T-helper 1 cell treated with Interleukin-12 subunit alpha and Interleukin-12 subunit beta and Interleukin-4 antibody, amounts not matched to agents 30 ng/mL and 1 ng/mL, for 36 hours (primary cell): Measurements from ENCODE around the gene XIRP2. TPM values are rescaled to one million over a fixed set of nuclear protein-coding genes. Genes with fewer than 3 reads are reported as not detected.

Experiments
- intact Hi-C: fragments of 100-400 bp; cut with micrococcal nuclease; formaldehyde crosslinking; loops from one replicate; pipeline ENCODE4 v1.15.1; 2024
- total RNA-seq: library from RNA; stranded (reverse); gene quantifications from 2 replicates; pipeline ENCODE4 v1.2.3, GENCODE V29; 2022

The XIRP2 gene
- total RNA-seq, 1 donor from 2014 or later: not detected

DNA sequence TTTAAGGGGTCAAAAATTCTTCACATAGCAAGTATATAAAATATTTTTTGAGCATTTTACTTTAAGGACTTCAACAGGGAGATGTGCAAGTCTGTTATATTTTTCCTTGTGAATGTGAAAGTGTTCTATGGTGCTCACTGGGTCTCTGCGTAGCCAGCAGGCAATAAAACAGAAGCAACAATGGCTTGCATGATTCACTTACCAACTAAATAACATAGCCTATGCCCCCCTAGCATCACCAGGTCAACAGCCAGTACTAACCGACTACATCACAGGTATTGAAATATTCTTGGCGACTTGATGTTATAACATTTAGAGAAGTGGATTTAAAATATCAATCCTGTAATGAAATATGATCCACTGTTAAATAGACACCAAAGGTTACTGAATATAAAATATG is 398.9 kb downstream of the XIRP2 start:
- intact Hi-C loops: no loop called here

DNA sequence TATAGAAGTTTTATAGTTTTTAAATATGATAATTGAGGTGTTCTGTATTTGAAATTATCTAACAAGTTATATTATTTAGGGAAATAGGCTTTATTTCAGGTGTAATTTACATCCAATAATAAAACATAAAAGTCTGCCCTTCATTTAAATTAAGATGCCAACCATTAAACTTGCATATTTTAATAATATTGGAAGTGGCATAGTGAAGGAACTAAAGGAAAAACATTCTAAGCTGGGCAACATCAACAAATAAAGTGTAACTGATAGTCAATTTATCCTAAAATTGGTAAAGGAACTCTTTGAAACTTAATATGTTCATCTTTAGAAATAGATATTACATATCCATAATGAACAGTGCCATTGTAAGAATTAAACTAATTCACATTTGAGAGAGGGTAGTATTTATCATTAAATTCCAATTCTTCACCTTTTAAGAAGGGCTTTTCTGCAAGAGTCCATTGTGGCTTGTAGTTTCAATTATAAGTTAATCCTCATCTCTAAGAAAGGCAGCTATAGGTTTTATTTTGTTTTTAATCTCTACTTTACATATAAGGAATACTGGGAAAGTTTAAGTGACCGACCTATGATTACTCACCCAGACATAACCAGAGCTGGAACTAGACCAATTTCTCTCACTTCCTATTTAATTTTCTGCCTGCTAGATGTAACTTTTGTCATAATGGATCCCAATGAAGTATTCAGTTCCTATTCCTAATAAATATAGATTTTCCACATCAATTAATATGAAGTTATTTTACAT is 401.6 kb downstream of the XIRP2 start:
- intact Hi-C loops: loop anchor here (10.0 kb wide), 2 partner anchors 1595 to 1675 kb away; no protein-coding TSS in a partner anchor

DNA sequence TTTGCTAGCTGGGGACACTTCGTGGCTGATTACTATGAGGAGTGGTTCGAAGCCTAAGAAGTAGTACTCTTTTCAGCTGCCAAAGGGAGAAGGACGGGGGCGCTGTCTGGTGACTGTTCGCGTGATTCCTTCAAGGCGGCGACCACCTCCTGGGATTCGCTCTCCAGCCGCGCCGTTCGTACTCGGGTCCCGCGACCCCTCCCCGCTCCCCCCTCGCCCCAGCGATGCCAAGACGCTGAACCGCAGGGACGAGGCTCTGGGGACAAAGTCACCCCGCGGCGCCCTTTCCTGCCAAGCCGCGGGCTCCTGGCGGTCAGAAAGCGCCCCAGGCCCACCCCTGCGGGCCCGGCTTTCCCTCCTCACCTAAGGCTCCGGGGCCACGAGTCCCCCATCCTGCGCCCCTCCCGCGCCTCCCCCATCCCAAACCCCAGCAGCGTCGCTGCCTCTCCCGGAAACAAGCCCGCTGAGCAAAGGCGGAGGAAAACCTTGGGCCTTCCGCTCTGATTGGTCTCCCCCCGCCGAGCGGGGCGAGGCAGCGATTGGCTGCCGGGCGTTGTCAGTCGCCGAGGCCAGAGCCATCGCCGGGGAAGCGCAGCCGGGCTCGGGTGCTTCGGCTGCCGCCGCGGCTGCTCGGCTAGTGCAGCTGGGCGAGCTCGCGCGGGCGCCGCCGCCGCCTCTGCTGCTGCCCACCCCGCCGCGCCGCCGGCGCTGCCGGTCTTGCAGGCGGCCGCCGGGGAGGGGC is 404.3 kb downstream of the XIRP2 start, which contains the start of gene B3GALT1:
B3GALT1 (plus strand) TSS at position 572 of the 742 bp plus-strand sequence.
- intact Hi-C loops: loop anchor here (2.0 to 10.0 kb wide), 3 partner anchors 956 to 1672 kb away; no protein-coding TSS in a partner anchor

GRCh38 chr2:167293172-167293781 is 405.0 kb downstream of the XIRP2 start:
- intact Hi-C loops: loop anchor here (2.0 to 10.0 kb wide), 3 partner anchors 956 to 1672 kb away; no protein-coding TSS in a partner anchor

GRCh38 chr2:167293943-167294775 is 405.9 kb downstream of the XIRP2 start:
- intact Hi-C loops: loop anchor here (2.0 to 10.0 kb wide), 3 partner anchors 955 to 1671 kb away; no protein-coding TSS in a partner anchor

DNA sequence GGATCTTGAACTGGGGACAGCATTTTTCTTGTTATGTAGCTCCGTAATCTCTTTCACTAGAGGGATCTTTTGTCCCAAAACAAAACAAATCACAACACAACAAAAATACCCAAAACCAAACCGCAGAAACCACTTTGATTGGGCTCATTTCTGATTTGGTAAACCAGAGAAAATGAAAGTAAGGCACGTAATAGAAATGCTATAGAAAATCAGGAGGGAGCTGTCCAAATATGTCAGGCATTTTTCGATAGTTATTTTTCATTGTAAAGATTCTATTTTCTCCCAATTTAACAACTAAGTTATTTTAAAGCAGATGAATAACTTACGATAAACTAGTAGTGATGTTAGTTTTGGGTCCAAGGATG is 406.5 kb downstream of the XIRP2 start:
- intact Hi-C loops: loop anchor here (10.0 kb wide), 2 partner anchors 1590 to 1670 kb away; no protein-coding TSS in a partner anchor

DNA sequence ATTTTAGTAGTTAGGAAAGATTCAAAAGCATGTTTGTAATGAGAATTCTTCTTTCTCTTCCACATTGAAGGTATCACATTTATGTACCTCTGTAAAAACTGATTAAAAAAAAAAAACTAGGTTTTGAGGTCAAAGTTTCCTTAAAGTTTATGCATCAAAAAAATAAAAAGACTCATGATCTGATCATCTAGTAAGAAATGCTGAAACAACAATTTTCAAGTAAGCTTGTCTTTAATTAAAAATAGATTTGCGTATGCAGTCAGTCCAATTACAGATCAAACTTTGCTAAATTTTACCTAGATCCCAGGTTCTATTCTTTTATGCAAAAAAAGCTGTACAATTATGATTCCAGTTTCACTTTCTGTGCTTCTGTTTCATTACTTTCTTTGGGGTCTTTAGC is 409.0 kb downstream of the XIRP2 start:
- intact Hi-C loops: loop anchor here (10.0 kb wide), 2 partner anchors 1588 to 1668 kb away; no protein-coding TSS in a partner anchor

DNA sequence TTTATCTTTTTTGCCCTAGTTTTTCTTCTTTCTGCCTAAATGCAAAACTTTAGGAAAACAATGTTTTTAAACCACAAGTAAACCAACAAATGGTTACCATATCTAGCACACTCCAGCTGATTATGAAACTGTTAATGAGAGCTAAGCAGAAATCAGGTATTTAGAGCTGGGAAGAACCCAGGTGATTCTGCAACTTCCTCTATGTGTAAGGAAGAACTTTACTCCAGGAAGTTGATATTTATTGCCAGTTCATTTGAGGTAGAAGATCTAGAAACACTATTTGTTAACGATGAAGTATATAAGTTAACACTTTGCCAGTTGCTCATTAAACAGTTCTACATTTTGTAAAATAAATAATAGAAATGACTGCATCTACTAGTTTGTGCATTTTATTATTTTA is 409.7 kb downstream of the XIRP2 start:
- intact Hi-C loops: loop anchor here (10.0 kb wide), 2 partner anchors 1587 to 1667 kb away; no protein-coding TSS in a partner anchor
